H1 (cell line): Measurements from ENCODE around the gene PKM.

ENCODE experiments used
- ASH2L ChIP-seq: fragments of 200-600, 300-600 bp; sonication (generic); IDR thresholded peaks from one replicate; pipeline ENCODE4 v1.7.1; 2017; ENCODE audit warnings: low read length
- ATF2 ChIP-seq: IDR thresholded peaks from 2 replicates; pipeline ENCODE4 v1.6.1; 2012; ENCODE audit warnings: low read length, inconsistent platforms
- ATF3 ChIP-seq: IDR thresholded peaks from 2 replicates; pipeline ENCODE4 v1.6.1; 2011; ENCODE audit warnings: low read depth, mild to moderate bottlenecking, low read length; ENCODE audit not compliant: insufficient read depth
- CEBPB ChIP-seq: IDR thresholded peaks from 2 replicates; pipeline ENCODE4 v1.6.1; 2012; ENCODE audit warnings: low read depth, low read length
- CREB1 ChIP-seq: IDR thresholded peaks from 2 replicates; pipeline ENCODE4 v1.6.1; 2012; ENCODE audit warnings: inconsistent platforms
- CTCF ChIP-seq, 3 experiments: IDR thresholded peaks; 1 replicate in 2 of 3; 2 replicates in 1 of 3; pipeline versions ENCODE4 v1.5.1 to v1.6.1; 2011; ENCODE audit warnings: low read length in 3 of 3, mild to moderate bottlenecking in 3 of 3, inconsistent platforms in 2 of 3, low read depth in 1 of 3, moderate library complexity in 1 of 3; ENCODE audit not compliant: insufficient read depth in 1 of 3; ENCODE audit errors: control extremely low read depth in 1 of 3
- KDM1A ChIP-seq: fragments of 200-600, 300-600 bp; sonication (generic); IDR thresholded peaks from 2 replicates; pipeline ENCODE4 v1.7.1; 2016; ENCODE audit warnings: mild to moderate bottlenecking, low read length, borderline replicate concordance
- POLR2A ChIP-seq, 2 experiments: IDR thresholded peaks; 1 replicate in 1 of 2; 2 replicates in 1 of 2; pipeline ENCODE4 v1.6.1; 2011; ENCODE audit warnings: low read depth in 2 of 2, low read length in 2 of 2, mild to moderate bottlenecking in 2 of 2; ENCODE audit errors: control extremely low read depth in 1 of 2
- POLR2AphosphoS5 ChIP-seq: IDR thresholded peaks from 2 replicates; pipeline ENCODE4 v1.6.1; 2011; ENCODE audit warnings: low read depth, low read length
- SRF ChIP-seq: IDR thresholded peaks from 2 replicates; pipeline ENCODE4 v1.6.1; 2011; ENCODE audit warnings: mild to moderate bottlenecking, low read depth, low read length, moderate library complexity
- TAF1 ChIP-seq: IDR thresholded peaks from 2 replicates; pipeline ENCODE4 v1.6.1; 2011; ENCODE audit warnings: mild to moderate bottlenecking, low read depth, low read length
- USF2 ChIP-seq: IDR thresholded peaks from 2 replicates; pipeline ENCODE4 v1.6.1; 2011; ENCODE audit warnings: low read length, improper control_type of control experiment
- ZNF274 ChIP-seq: IDR thresholded peaks from 2 replicates; pipeline ENCODE4 v1.7.0; 2012; ENCODE audit warnings: low read length, borderline replicate concordance; ENCODE audit errors: extremely low read depth

GRCh38 chr15:72173401-72173800, 57.6 kb downstream of the PKM start:
- no peak for TF ChIP-seq CTCF (IDR thresholded peaks at IDR 0.05; ENCODE audit: control extremely low read depth in 1 of 3, insufficient read depth in 1 of 3, low read depth in 1 of 3, low read length in 3 of 3)
- TF ChIP-seq POLR2AphosphoS5: no peak
- TF ChIP-seq USF2: no peak
- TF ChIP-seq POLR2A (IDR thresholded peaks at IDR 0.05; ENCODE audit: control extremely low read depth in 1 of 2, low read depth in 2 of 2, low read length in 2 of 2): no peak
- no peak for TF ChIP-seq ASH2L
- no peak for TF ChIP-seq CREB1
- no peak for TF ChIP-seq KDM1A
- no peak for TF ChIP-seq ZNF274
- no peak for TF ChIP-seq CEBPB
- no peak for TF ChIP-seq TAF1
- TF ChIP-seq ATF2: no peak
- TF ChIP-seq ATF3: no peak
- TF ChIP-seq SRF: no peak
